H1 (cell line): ENCODE results near the gene CYP46A1. TPM values are rescaled to one million over a fixed set of nuclear protein-coding genes. Genes with fewer than 3 reads are reported as not detected.

Experiments used
- CTCF ChIA-PET: fragments of 300-600 bp; sonication (Branson Sonifier 250); formaldehyde crosslinking; loops from one replicate; lab custom pipeline; 2021; ENCODE audit not compliant: partially characterized antibody; lab: Charles Lee
- POLR2A ChIA-PET: fragments of 300-600 bp; sonication (Branson Sonifier 250); formaldehyde crosslinking; loops from one replicate; lab custom pipeline; 2021; ENCODE audit warnings: inconsistent platforms; ENCODE audit not compliant: partially characterized antibody; lab: Charles Lee
- DNase-seq, 2 experiments: peaks; one replicate each; pipeline versions ENCODE4 v3.0.0 to v3.0.0-alpha.2; 2010 to 2022; ENCODE audit warnings: low spot score in 2 of 2, low read depth in 1 of 2, mixed read lengths in 1 of 2
- FAIRE-seq: peaks from 2 replicates; lab custom pipeline; 2011; peaks lifted over from hg19 to GRCh38; lab: Jason Lieb, UNC
- H2AFZ ChIP-seq: 2 replicates; pipeline ENCODE4 v1.8.1; 2012; ENCODE audit warnings: low read length, inconsistent platforms
- H2AK5ac ChIP-seq: 2 replicates; pipeline ENCODE4 v1.6.1; 2013; ENCODE audit warnings: low read depth, low read length
- H2BK120ac ChIP-seq: replicated peaks from 2 replicates; pipeline ENCODE3; 2013; ENCODE audit warnings: low read depth, low read length, inconsistent platforms
- H2BK12ac ChIP-seq: 2 replicates; pipeline ENCODE4 v1.6.1; 2013; ENCODE audit warnings: low read depth, low read length
- H2BK15ac ChIP-seq: 2 replicates; pipeline ENCODE4 v1.6.1; 2013; ENCODE audit warnings: low read length
- H2BK20ac ChIP-seq: 2 replicates; pipeline ENCODE4 v1.6.1; 2013; ENCODE audit warnings: low read length
- H2BK5ac ChIP-seq: 2 replicates; pipeline ENCODE4 v1.6.1; 2013; ENCODE audit warnings: low read depth, low read length
- H3K14ac ChIP-seq: 2 replicates; pipeline ENCODE4 v1.6.1; 2013; ENCODE audit warnings: inconsistent platforms; ENCODE audit not compliant: insufficient read length
- H3K18ac ChIP-seq: 2 replicates; pipeline ENCODE4 v1.6.1; 2013; ENCODE audit warnings: low read length; ENCODE audit errors: extremely low read depth
- H3K23ac ChIP-seq: 2 replicates; pipeline ENCODE4 v1.6.1; 2013; ENCODE audit warnings: inconsistent platforms; ENCODE audit not compliant: insufficient read length
- H3K23me2 ChIP-seq: 2 replicates; pipeline ENCODE4 v1.6.1; 2013; ENCODE audit warnings: low read depth, low read length
- H3K27ac ChIP-seq: 2 replicates; pipeline ENCODE4 v1.6.1; 2011; ENCODE audit warnings: low read depth, low read length, inconsistent platforms
- H3K27me3 ChIP-seq, 4 experiments: replicated peaks in 1 of 4; 1 replicate in 1 of 4; 2 replicates in 3 of 4; pipeline versions ENCODE4 v1.6.1 to v1.8.1; 2011 to 2013; ENCODE audit warnings: low read length in 3 of 4, mild to moderate bottlenecking in 3 of 4, inconsistent platforms in 2 of 4, mixed read lengths in 2 of 4, moderate library complexity in 1 of 4; ENCODE audit not compliant: control insufficient read depth in 3 of 4, insufficient read depth in 3 of 4; ENCODE audit errors: extremely low read depth in 1 of 4
- H3K36me3 ChIP-seq, 4 experiments: 2 replicates each; pipeline versions ENCODE4 v1.6.1 to v1.8.1; 2011 to 2013; ENCODE audit warnings: mild to moderate bottlenecking in 4 of 4, low read length in 3 of 4, moderate library complexity in 2 of 4, control low read depth in 1 of 4, inconsistent platforms in 1 of 4; ENCODE audit not compliant: insufficient read depth in 4 of 4, control insufficient read depth in 2 of 4
- H3K4ac ChIP-seq: replicated peaks from 2 replicates; pipeline ENCODE3; 2013; ENCODE audit warnings: low read length, low read depth, mixed read lengths, inconsistent platforms; ENCODE audit not compliant: insufficient read length
- H3K4me1 ChIP-seq, 4 experiments: replicated peaks in 1 of 4; 1 replicate in 1 of 4; 2 replicates in 3 of 4; pipeline versions ENCODE4 v1.6.1 to v1.8.1; 2011 to 2013; ENCODE audit warnings: low read length in 3 of 4, inconsistent platforms in 2 of 4, mixed read lengths in 1 of 4; ENCODE audit not compliant: insufficient read depth in 4 of 4, control insufficient read depth in 3 of 4
- H3K4me2 ChIP-seq, 2 experiments: 2 replicates each; pipeline versions ENCODE4 v1.6.1 to v1.8.1; 2011 to 2013; ENCODE audit warnings: low read depth in 2 of 2, low read length in 2 of 2, control low read depth in 1 of 2, inconsistent platforms in 1 of 2, mild to moderate bottlenecking in 1 of 2; ENCODE audit not compliant: insufficient read depth in 1 of 2
- H3K4me3 ChIP-seq, 4 experiments: fragments of 200-600, 300-600 bp in 1 of 4; sonication (generic), shearing (Covaris generic), sonication (Bioruptor Twin) in 1 of 4; 2 replicates each; pipeline versions ENCODE4 v1.5.1 to v1.8.1; 2011 to 2016; ENCODE audit warnings: low read length in 4 of 4, low read depth in 3 of 4, control low read depth in 2 of 4, inconsistent platforms in 2 of 4, mild to moderate bottlenecking in 2 of 4, mixed read lengths in 1 of 4, moderate library complexity in 1 of 4; ENCODE audit not compliant: insufficient read depth in 2 of 4; ENCODE audit errors: extremely low read depth in 1 of 4
- H3K56ac ChIP-seq: replicated peaks from 2 replicates; pipeline ENCODE3; 2013; ENCODE audit warnings: low read depth, mild to moderate bottlenecking, mixed read lengths, low read length, inconsistent platforms; ENCODE audit not compliant: insufficient read length
- H3K79me1 ChIP-seq: 2 replicates; pipeline ENCODE4 v1.6.1; 2013; ENCODE audit warnings: low read depth, low read length, control low read depth
- H3K79me2 ChIP-seq, 2 experiments: 2 replicates each; pipeline versions ENCODE4 v1.6.1 to v1.8.1; 2012 to 2013; ENCODE audit warnings: low read length in 2 of 2, mild to moderate bottlenecking in 2 of 2, inconsistent platforms in 1 of 2; ENCODE audit not compliant: insufficient read depth in 2 of 2, control insufficient read depth in 1 of 2
- H3K9ac ChIP-seq, 4 experiments: replicated peaks in 1 of 4; 1 replicate in 1 of 4; 2 replicates in 3 of 4; pipeline versions ENCODE4 v1.6.1 to v1.8.1; 2011 to 2013; ENCODE audit warnings: low read depth in 3 of 4, low read length in 3 of 4, control low read depth in 2 of 4, mild to moderate bottlenecking in 2 of 4, moderate library complexity in 2 of 4, inconsistent platforms in 1 of 4; ENCODE audit errors: extremely low read depth in 1 of 4
- H3K9me3 ChIP-seq, 2 experiments: 2 replicates each; pipeline versions ENCODE4 v1.6.1 to v1.8.1; 2012 to 2013; ENCODE audit warnings: mild to moderate bottlenecking in 2 of 2, moderate library complexity in 2 of 2, control low read depth in 1 of 2, inconsistent platforms in 1 of 2, low read depth in 1 of 2, low read length in 1 of 2, mixed read lengths in 1 of 2; ENCODE audit not compliant: insufficient read depth in 2 of 2
- H4K20me1 ChIP-seq, 2 experiments: replicated peaks in 1 of 2; 2 replicates each; pipeline versions ENCODE3 to v1.8.1; 2011 to 2013; ENCODE audit warnings: inconsistent platforms in 2 of 2, low read length in 2 of 2, mild to moderate bottlenecking in 1 of 2; ENCODE audit not compliant: insufficient read depth in 2 of 2, control insufficient read depth in 1 of 2
- H4K5ac ChIP-seq: 2 replicates; pipeline ENCODE4 v1.6.1; 2013; ENCODE audit warnings: low read length, low read depth, mixed read lengths, inconsistent platforms; ENCODE audit not compliant: insufficient read length
- H4K8ac ChIP-seq: 2 replicates; pipeline ENCODE4 v1.8.0; 2013; ENCODE audit warnings: mild to moderate bottlenecking, moderate library complexity, low read length, inconsistent platforms; ENCODE audit not compliant: insufficient read depth; ENCODE audit errors: extremely low read depth
- H4K91ac ChIP-seq: replicated peaks from 2 replicates; pipeline ENCODE3; 2013; ENCODE audit warnings: low read length, mixed read lengths, inconsistent platforms; ENCODE audit not compliant: insufficient read length
- CBX8 ChIP-seq: fragments of 300-800, 300-1000 bp; sonication (generic); IDR thresholded peaks from 2 replicates; pipeline ENCODE4 v1.7.1; 2016; ENCODE audit warnings: low read depth, low read length, borderline replicate concordance
- GTF2F1 ChIP-seq: IDR thresholded peaks from 2 replicates; pipeline ENCODE4 v1.6.1; 2012; ENCODE audit warnings: low read depth, low read length, improper control_type of control experiment, borderline replicate concordance
- HDAC2 ChIP-seq, 2 experiments: fragments of 300-600 bp in 1 of 2; sonication (generic) in 1 of 2; IDR thresholded peaks; 2 replicates each; pipeline ENCODE4 v1.6.1; 2011 to 2012; ENCODE audit warnings: low read depth in 2 of 2, low read length in 2 of 2, mild to moderate bottlenecking in 2 of 2, moderate library complexity in 2 of 2, borderline replicate concordance in 1 of 2, inconsistent platforms in 1 of 2
- KDM5A ChIP-seq: fragments of 200-600 bp; IDR thresholded peaks from 2 replicates; pipeline ENCODE4 v1.7.1; 2012; ENCODE audit warnings: mild to moderate bottlenecking, low read length, inconsistent platforms, mixed read lengths
- NANOG ChIP-seq: IDR thresholded peaks from 2 replicates; pipeline ENCODE4 v1.6.1; 2011; ENCODE audit warnings: low read length, low read depth, mild to moderate bottlenecking, inconsistent platforms; ENCODE audit not compliant: insufficient read depth, poor library complexity, severe bottlenecking
- POLR2A ChIP-seq, 2 experiments: IDR thresholded peaks; 1 replicate in 1 of 2; 2 replicates in 1 of 2; pipeline ENCODE4 v1.6.1; 2011; ENCODE audit warnings: low read depth in 2 of 2, low read length in 2 of 2, mild to moderate bottlenecking in 2 of 2; ENCODE audit errors: control extremely low read depth in 1 of 2
- SAP30 ChIP-seq: fragments of 300-600 bp; sonication (generic); IDR thresholded peaks from 2 replicates; pipeline ENCODE4 v1.7.1; 2012; ENCODE audit warnings: low read length, moderate library complexity, mild to moderate bottlenecking, inconsistent platforms; ENCODE audit not compliant: insufficient read depth, insufficient replicate concordance
- SUZ12 ChIP-seq: fragments of 200-600 bp; sonication (generic); IDR thresholded peaks from 2 replicates; pipeline ENCODE4 v1.6.1; 2012; ENCODE audit warnings: mild to moderate bottlenecking, inconsistent platforms, low read length, moderate library complexity, mixed read lengths
- TCF12 ChIP-seq: IDR thresholded peaks from 2 replicates; pipeline ENCODE4 v1.6.1; 2011; ENCODE audit warnings: low read depth, mild to moderate bottlenecking, low read length
- WGBS, 2 experiments: shearing (Covaris generic) in 1 of 2; methylation state at CpG; one replicate each; pipeline versions ENCODE4 v1.1.6 to v1.1.7; 2013 to 2015; ENCODE audit warnings: low lambda C conversion rate in 2 of 2, mixed read lengths in 2 of 2, inconsistent platforms in 1 of 2, low coverage in 1 of 2, missing lambda C conversion rate in 1 of 2; ENCODE audit not compliant: insufficient replicate concordance in 2 of 2, insufficient coverage in 1 of 2, insufficient read length in 1 of 2; ENCODE audit errors: extremely low coverage in 1 of 2, missing lambda C conversion rate in 1 of 2; 5-methylcytosine and 5-hydroxymethylcytosine counted together
- polyA plus RNA-seq, 7 experiments: library from polyadenylated mRNA; depleted of rRNA in 3 of 7; stranded (reverse) in 5 of 7; unstranded in 2 of 7; fragments of >200 nt in 5 of 7; fragments of 200-250 nt in 2 of 7; gene quantifications; 1 replicate in 5 of 7; 2 replicates in 1 of 7; 4 replicates in 1 of 7; pipeline versions ENCODE4 v1.2.1 to v1.2.3, GENCODE V29; 2011 to 2013; ENCODE audit warnings: missing spikeins in 2 of 7, mixed read lengths in 2 of 7
- total RNA-seq: library from RNA; stranded (reverse); fragmentation: NEBNext Ultra II Directional; extraction: Animal tissue kit (Norgen Biotek cat#: 25700); gene quantifications from 2 replicates; pipeline ENCODE4 v1.2.1, GENCODE V29; 2021
- TF ChIP-seq, protein P1 (sequence below): IDR thresholded peaks from 2 replicates; pipeline ENCODE4 v1.6.1; 2012; ENCODE audit warnings: low read length, inconsistent platforms

CYP46A1 gene
- total and polyA plus RNA-seq, 2 of the 8 experiments (the other 6 are each of a cell fraction or from before 2014, with no cell fraction given) = 0.41 to 1.3 TPM

GRCh38 chr14:99756796-99757195 lies 72.7 kb downstream of the CYP46A1 start:
- no peak overlapping the region for H4K8ac ChIP-seq
- H2BK12ac ChIP-seq = no peak overlapping the region
- no peaks in the 10 kb centered on the region for H3K9me3 ChIP-seq
- H3K18ac ChIP-seq = no peak overlapping the region
- no peak for DNase-seq
- no peak overlapping the region for H2AK5ac ChIP-seq
- CTCF ChIA-PET = interaction anchor here (1.0 kb wide), 1 partner anchor 77 kb away, joined by 3 read pairs; no protein-coding TSS in a partner anchor
- no peaks in the 10 kb centered on the region for H3K27me3 ChIP-seq
- no peak overlapping the region for H4K5ac ChIP-seq
- no peak overlapping the region for H3K14ac ChIP-seq
- no peaks in the 10 kb centered on the region for H3K36me3 ChIP-seq
- H3K9ac ChIP-seq = no peak overlapping the region
- no peak overlapping the region for H2AFZ ChIP-seq
- no peaks in the 10 kb centered on the region for H3K79me1 ChIP-seq
- no peak overlapping the region for H3K4me2 ChIP-seq
- H3K23me2 ChIP-seq = no peaks in the 10 kb centered on the region
- peaks cover 0 to 17% (median 9%) of the 10 kb centered on the region in 4 experiments; a peak in 6 of 7 replicates for H3K4me1 ChIP-seq
- H3K56ac ChIP-seq = no peak overlapping the region
- H3K23ac ChIP-seq = no peak overlapping the region
- no peak overlapping the region for H4K91ac ChIP-seq
- no peak overlapping the region for H2BK120ac ChIP-seq
- WGBS, 2 experiments = 88% methylated on average over 21 of the region's 21 CpGs; no CpG with 5 or more reads in 1 of the 2 experiments
- H2BK20ac ChIP-seq = no peak overlapping the region
- H3K4me3 ChIP-seq = no peak overlapping the region
- H3K4ac ChIP-seq = no peak overlapping the region
- H2BK15ac ChIP-seq = no peak overlapping the region; the same call in 1 of the 2 replicates
- no peak for TF ChIP-seq SAP30
- TF ChIP-seq HDAC2 (IDR thresholded peaks at IDR 0.05; ENCODE audit: borderline replicate concordance in 1 of 2, low read depth in 2 of 2, low read length in 2 of 2) = no peak
- TF ChIP-seq KDM5A = no peak
- no peak for TF ChIP-seq NANOG
- no peak for TF ChIP-seq POLR2A (IDR thresholded peaks at IDR 0.05; ENCODE audit: control extremely low read depth in 1 of 2, low read depth in 2 of 2, low read length in 2 of 2)
- no peak for TF ChIP-seq CBX8
- TF ChIP-seq GTF2F1 = no peak
- TF ChIP-seq, protein P1, sequence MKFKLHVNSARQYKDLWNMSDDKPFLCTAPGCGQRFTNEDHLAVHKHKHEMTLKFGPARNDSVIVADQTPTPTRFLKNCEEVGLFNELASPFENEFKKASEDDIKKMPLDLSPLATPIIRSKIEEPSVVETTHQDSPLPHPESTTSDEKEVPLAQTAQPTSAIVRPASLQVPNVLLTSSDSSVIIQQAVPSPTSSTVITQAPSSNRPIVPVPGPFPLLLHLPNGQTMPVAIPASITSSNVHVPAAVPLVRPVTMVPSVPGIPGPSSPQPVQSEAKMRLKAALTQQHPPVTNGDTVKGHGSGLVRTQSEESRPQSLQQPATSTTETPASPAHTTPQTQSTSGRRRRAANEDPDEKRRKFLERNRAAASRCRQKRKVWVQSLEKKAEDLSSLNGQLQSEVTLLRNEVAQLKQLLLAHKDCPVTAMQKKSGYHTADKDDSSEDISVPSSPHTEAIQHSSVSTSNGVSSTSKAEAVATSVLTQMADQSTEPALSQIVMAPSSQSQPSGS = no peak
- TF ChIP-seq SUZ12 = no peak
- no peak for TF ChIP-seq TCF12
- H3K79me2 ChIP-seq = no peaks in the 10 kb centered on the region
- POLR2A ChIA-PET = interaction anchor here (1.0 kb wide), 1 partner anchor 20 kb away, joined by 3 read pairs; no protein-coding TSS in a partner anchor
- no peaks in the 10 kb centered on the region for H4K20me1 ChIP-seq
- no peak overlapping the region for H2BK5ac ChIP-seq
- no peak overlapping the region for H3K27ac ChIP-seq
- no peak for FAIRE-seq
